ENCODE data around the gene PCDH19.

- TF ChIP-seq CTCF (IDR thresholded peaks at IDR 0.05) (no peak), POLR2A (IDR thresholded peaks at IDR 0.05) (no peak)
These were observed 69.5 kb downstream of the PCDH19 start for GRCh38 chrX:100340491-100341141.

All from adrenal gland (tissue), 5 donors.